ENCODE data around the gene FALEC. TPM values are rescaled to one million over a fixed set of nuclear protein-coding genes. Genes with fewer than 3 reads are reported as not detected.

Gene FALEC
- total and polyA plus RNA-seq, 12 donors: 0.40 to 0.61 (median 0.50) TPM; not detected in 9

- DNase-seq: no peak
- TF ChIP-seq POLR2A (IDR thresholded peaks at IDR 0.05) (no peak), CTCF (IDR thresholded peaks at IDR 0.05) (no peak)
- Histone ChIP-seq H3K4me3 (no peak overlapping the region), H3K9me3 (replicated peaks in 1 of 3) (no peaks in the 10 kb centered on the region), H3K36me3 (replicated peaks in 1 of 2) (no peaks in the 10 kb centered on the region), H3K27me3 (no peaks in the 10 kb centered on the region), H3K4me1 (replicated peaks in 1 of 2) (peaks cover 26 to 40% of the 10 kb centered on the region in 2 donors), H3K27ac (peak overlapping the region in 3 of 5 donors; percentile 9 to 92 (median 74))
- 76 to 77% (median 76%) methylated on average over 8 to 11 of the region's 11 CpGs for WGBS, 4 donors
- intact Hi-C loops (cut with DNase I): loop anchor here in 1 of 2 donors (10.0 kb wide), 1 partner anchor 264 kb away; no protein-coding TSS in a partner anchor
Measured at GRCh38 chr1:150551051-150551783, 35.7 kb downstream of the FALEC start.

GRCh38 chr1:150551784-150552127, 36.2 kb downstream of the FALEC start:
- Histone ChIP-seq H3K9me3 (replicated peaks in 1 of 3) (no peaks in the 10 kb centered on the region), H3K4me1 (replicated peaks in 1 of 2) (peaks cover 26 to 40% of the 10 kb centered on the region in 2 donors), H3K4me3 (no peak overlapping the region), H3K27me3 (no peaks in the 10 kb centered on the region), H3K27ac (peak overlapping the region in 3 of 5 donors; percentile 54 to 92 (median 74)), H3K36me3 (replicated peaks in 1 of 2) (no peaks in the 10 kb centered on the region)
- TF ChIP-seq CTCF (IDR thresholded peaks at IDR 0.05) (no peak), POLR2A (IDR thresholded peaks at IDR 0.05) (no peak)
- DNase-seq: no peak
- intact Hi-C loops (cut with DNase I): loop anchor here in 1 of 2 donors (10.0 kb wide), 1 partner anchor 263 kb away; no protein-coding TSS in a partner anchor
- WGBS, 4 donors: 43 to 80% (median 48%) methylated on average over 1 of the region's 1 CpG

GRCh38 chr1:150552128-150552910, 36.8 kb downstream of the FALEC start:
- H3K27ac ChIP-seq: peak overlapping the region in 4 of 5 donors; percentile 2 to 92 (median 64)
- H3K27me3 ChIP-seq: no peaks in the 10 kb centered on the region
- no peaks in the 10 kb centered on the region for H3K36me3 ChIP-seq (replicated peaks in 1 of 2)
- intact Hi-C loops (cut with DNase I): loop anchor here in 1 of 2 donors (10.0 kb wide), 1 partner anchor 262 kb away; no protein-coding TSS in a partner anchor
- H3K9me3 ChIP-seq (replicated peaks in 1 of 3): no peaks in the 10 kb centered on the region
- TF ChIP-seq CTCF (IDR thresholded peaks at IDR 0.05) (no peak), POLR2A (IDR thresholded peaks at IDR 0.05) (peak in 1 of 2 donors; percentile 37)
- 27 to 35% (median 31%) methylated on average over 12 to 13 of the region's 13 CpGs for WGBS, 4 donors
- H3K4me1 ChIP-seq (replicated peaks in 1 of 2): peaks cover 26 to 40% of the 10 kb centered on the region in 2 donors
- H3K4me3 ChIP-seq: no peak overlapping the region
- peak; percentile 68 to 93 (median 91) for DNase-seq

GRCh38 chr1:150552911-150553289, 37.3 kb downstream of the FALEC start:
- TF ChIP-seq CTCF (IDR thresholded peaks at IDR 0.05) (no peak), POLR2A (IDR thresholded peaks at IDR 0.05) (no peak)
- peak in 1 of 7 donors; percentile 25 for DNase-seq
- Histone ChIP-seq H3K4me3 (no peak overlapping the region), H3K4me1 (replicated peaks in 1 of 2) (peaks cover 26 to 40% of the 10 kb centered on the region in 2 donors), H3K27me3 (no peaks in the 10 kb centered on the region), H3K36me3 (replicated peaks in 1 of 2) (no peaks in the 10 kb centered on the region), H3K27ac (peak overlapping the region in 4 of 5 donors; percentile 2 to 92 (median 63)), H3K9me3 (replicated peaks in 1 of 3) (no peaks in the 10 kb centered on the region)
- intact Hi-C loops (cut with DNase I): loop anchor here in 1 of 2 donors (10.0 kb wide), 1 partner anchor 262 kb away; no protein-coding TSS in a partner anchor
- WGBS, 4 donors: 76 to 84% (median 77%) methylated on average over 9 to 12 of the region's 12 CpGs

Measured in adrenal gland (tissue), 12 donors.